Common myeloid progenitor, CD34-positive (primary cell): ENCODE measurements around the gene TUBA4A.

Experiments used
- CTCF ChIA-PET: fragments of 350-600 bp; sonication (Branson Sonifier 250); formaldehyde crosslinking; loops from one replicate; lab custom pipeline; 2021; ENCODE audit warnings: antibody characterized with exemption; lab: Charles Lee
- POLR2A ChIA-PET: fragments of 350-600 bp; sonication (Branson Sonifier 250); formaldehyde crosslinking; loops from one replicate; lab custom pipeline; 2021; ENCODE audit warnings: antibody characterized with exemption; lab: Charles Lee
- DNase-seq, 3 donors: peaks; one replicate each; pipeline versions ENCODE4 v3.0.0 to v3.0.0-alpha.2; 2013
- H3K27ac ChIP-seq, 2 experiments: 1 replicate in 1 of 2; 2 replicates in 1 of 2; pipeline ENCODE4 v1.7.0; 2013; ENCODE audit warnings: inconsistent platforms in 2 of 2, low read length in 2 of 2, mild to moderate bottlenecking in 2 of 2, low read depth in 1 of 2, moderate library complexity in 1 of 2; ENCODE audit not compliant: severe bottlenecking in 2 of 2, insufficient read depth in 1 of 2, poor library complexity in 1 of 2
- H3K27me3 ChIP-seq, 5 experiments: replicated peaks in 2 of 5; 1 replicate in 3 of 5; 2 replicates in 2 of 5; pipeline versions ENCODE4 v1.6.1 to v1.7.0; 2013; ENCODE audit warnings: low read length in 4 of 5, mild to moderate bottlenecking in 2 of 5, moderate library complexity in 2 of 5, inconsistent platforms in 1 of 5; ENCODE audit not compliant: insufficient read depth in 5 of 5, control insufficient read depth in 4 of 5
- H3K36me3 ChIP-seq, 4 experiments: 1 replicate in 2 of 4; 2 replicates in 2 of 4; pipeline versions ENCODE4 v1.6.1 to v1.7.0; 2013; ENCODE audit warnings: low read length in 3 of 4, control low read depth in 1 of 4, mild to moderate bottlenecking in 1 of 4; ENCODE audit not compliant: control insufficient read depth in 4 of 4, insufficient read depth in 4 of 4
- H3K4me1 ChIP-seq, 4 experiments: 1 replicate in 3 of 4; 2 replicates in 1 of 4; pipeline versions ENCODE4 v1.6.1 to v1.7.1; 2013; ENCODE audit warnings: low read length in 3 of 4, mild to moderate bottlenecking in 3 of 4, control low read depth in 1 of 4, inconsistent platforms in 1 of 4, moderate library complexity in 1 of 4; ENCODE audit not compliant: control insufficient read depth in 4 of 4, insufficient read depth in 4 of 4; ENCODE audit errors: control extremely low read depth in 1 of 4
- H3K4me3 ChIP-seq, 7 experiments: 1 replicate in 4 of 7; 2 replicates in 3 of 7; pipeline versions ENCODE4 v1.5.1 to v1.7.0; 2013; ENCODE audit warnings: mild to moderate bottlenecking in 7 of 7, low read length in 6 of 7, moderate library complexity in 6 of 7, inconsistent platforms in 2 of 7, low read depth in 2 of 7, control low read depth in 1 of 7; ENCODE audit not compliant: insufficient read depth in 4 of 7, control insufficient read depth in 1 of 7; ENCODE audit errors: extremely low read depth in 1 of 7
- H3K9me3 ChIP-seq, 5 experiments: 1 replicate in 4 of 5; 2 replicates in 1 of 5; pipeline versions ENCODE4 v1.6.1 to v1.7.1; 2013; ENCODE audit warnings: low read length in 4 of 5, mild to moderate bottlenecking in 2 of 5, inconsistent platforms in 1 of 5, low read depth in 1 of 5, moderate library complexity in 1 of 5; ENCODE audit not compliant: control insufficient read depth in 4 of 5, insufficient read depth in 2 of 5; ENCODE audit errors: control extremely low read depth in 1 of 5
- WGBS: methylation state at CpG from one replicate; pipeline ENCODE4 v1.1.5; 2013; ENCODE audit not compliant: insufficient coverage; 5-methylcytosine and 5-hydroxymethylcytosine counted together

Gene TUBA4A

GRCh38 chr2:219216535-219216915 lies 37.2 kb downstream of the TUBA4A start:
- Histone ChIP-seq H3K36me3 (peaks cover 7 to 29% (median 22%) of the 10 kb centered on the region in 4 experiments), H3K4me3 (no peak overlapping the region), H3K27ac (no peak overlapping the region), H3K9me3 (no peaks in the 10 kb centered on the region), H3K4me1 (peaks cover 0 to 37% (median 27%) of the 10 kb centered on the region in 4 experiments), H3K27me3 (no peaks in the 10 kb centered on the region)
- ChIA-PET POLR2A (no interaction called here), CTCF (interaction anchor here (1.1 to 17.2 kb wide), 9 partner anchors 8 to 78 kb away, joined by 3 to 238 read pairs (median 12); partner anchors contain the start of genes ANKZF1, ATG9A, CNPPD1 and NHEJ1)
- no peak for DNase-seq
- 95% methylated on average over 5 of the region's 6 CpGs for WGBS

GRCh38 chr2:219215871-219216534 lies 37.7 kb downstream of the TUBA4A start:
- ChIA-PET CTCF (interaction anchor here (1.1 to 17.2 kb wide), 9 partner anchors 10 to 62 kb away, joined by 3 to 238 read pairs (median 6); partner anchors contain the start of genes ANKZF1, ATG9A, CNPPD1 and NHEJ1), POLR2A (no interaction called here)
- no peak overlapping the region for H3K4me3 ChIP-seq
- H3K27me3 ChIP-seq: no peaks in the 10 kb centered on the region
- no peaks in the 10 kb centered on the region for H3K9me3 ChIP-seq
- DNase-seq: no peak
- H3K4me1 ChIP-seq: peaks cover 0 to 41% (median 32%) of the 10 kb centered on the region in 4 experiments
- H3K27ac ChIP-seq: no peak overlapping the region
- WGBS: 96% methylated on average over 27 of the region's 27 CpGs
- peaks cover 5 to 24% (median 18%) of the 10 kb centered on the region in 4 experiments for H3K36me3 ChIP-seq

- POLR2A ChIA-PET: no interaction called here
- Histone ChIP-seq H3K4me3 (no peak overlapping the region), H3K27ac (no peak overlapping the region), H3K9me3 (no peaks in the 10 kb centered on the region), H3K27me3 (no peaks in the 10 kb centered on the region), H3K36me3 (peaks cover 2 to 11% (median 10%) of the 10 kb centered on the region in 4 experiments), H3K4me1 (peaks cover 5 to 50% (median 44%) of the 10 kb centered on the region in 4 experiments)
- CTCF ChIA-PET: interaction anchor here (0.6 to 17.2 kb wide), 10 partner anchors 11 to 80 kb away, joined by 3 to 238 read pairs (median 10); partner anchors contain the start of genes ANKZF1, ATG9A, CNPPD1 and NHEJ1
- WGBS: 97% methylated on average over 5 of the region's 6 CpGs
- DNase-seq: no peak
These were observed 38.9 kb downstream of the TUBA4A start for GRCh38 chr2:219214786-219215185.

GRCh38 chr2:219214141-219214540 lies 39.6 kb downstream of the TUBA4A start:
- ChIA-PET POLR2A (no interaction called here), CTCF (interaction anchor here (1.0 to 17.2 kb wide), 8 partner anchors 10 to 81 kb away, joined by 3 to 238 read pairs (median 22); partner anchors contain the start of genes ANKZF1, ATG9A, CNPPD1 and NHEJ1)
- WGBS: 97% methylated on average over 9 of the region's 15 CpGs
- Histone ChIP-seq H3K27ac (no peak overlapping the region), H3K9me3 (no peaks in the 10 kb centered on the region), H3K27me3 (no peaks in the 10 kb centered on the region), H3K36me3 (peaks cover 2 to 10% (median 10%) of the 10 kb centered on the region in 4 experiments), H3K4me3 (no peak overlapping the region), H3K4me1 (peaks cover 8 to 50% (median 48%) of the 10 kb centered on the region in 4 experiments)
- no peak for DNase-seq

GRCh38 chr2:219213486-219214071 lies 40.1 kb downstream of the TUBA4A start:
- no peaks in the 10 kb centered on the region for H3K27me3 ChIP-seq
- CTCF ChIA-PET: interaction anchor here (0.9 to 17.2 kb wide), 9 partner anchors 15 to 86 kb away, joined by 3 to 238 read pairs (median 28); partner anchors contain the start of genes ANKZF1, ATG9A, CNPPD1 and GLB1L
- H3K27ac ChIP-seq: no peak overlapping the region
- POLR2A ChIA-PET: no interaction called here
- H3K4me1 ChIP-seq: peaks cover 12 to 50% (median 48%) of the 10 kb centered on the region in 4 experiments
- no peak overlapping the region for H3K4me3 ChIP-seq
- 98% methylated on average over 10 of the region's 10 CpGs for WGBS
- H3K9me3 ChIP-seq: no peaks in the 10 kb centered on the region
- H3K36me3 ChIP-seq: peaks cover 2 to 14% (median 10%) of the 10 kb centered on the region in 4 experiments
- DNase-seq: no peak

GRCh38 chr2:219213026-219213415 lies 40.7 kb downstream of the TUBA4A start:
- ChIA-PET CTCF (interaction anchor here (0.9 to 17.2 kb wide), 11 partner anchors 15 to 141 kb away, joined by 3 to 238 read pairs (median 15); partner anchors contain the start of genes ANKZF1, ATG9A, CNPPD1 and GLB1L), POLR2A (no interaction called here)
- Histone ChIP-seq H3K4me1 (peaks cover 18 to 50% (median 48%) of the 10 kb centered on the region in 4 experiments), H3K27me3 (no peaks in the 10 kb centered on the region), H3K27ac (no peak overlapping the region), H3K9me3 (no peaks in the 10 kb centered on the region), H3K4me3 (no peak overlapping the region), H3K36me3 (peaks cover 2 to 20% (median 12%) of the 10 kb centered on the region in 4 experiments)
- WGBS: 95% methylated on average over 8 of the region's 8 CpGs
- DNase-seq: no peak
